NCI-H1092 (cell line): Measurements from ENCODE around the gene TCF3.
"Not testable (repeated sequence)": the region's sequence is repeated elsewhere in the genome, so short reads cannot be mapped to it uniquely, and the experiment has no call there.

Experiments
- DNase-seq: peaks from one replicate; lab custom pipeline; 2025; lab: John Stamatoyannopoulos, UW

Gene TCF3

DNA sequence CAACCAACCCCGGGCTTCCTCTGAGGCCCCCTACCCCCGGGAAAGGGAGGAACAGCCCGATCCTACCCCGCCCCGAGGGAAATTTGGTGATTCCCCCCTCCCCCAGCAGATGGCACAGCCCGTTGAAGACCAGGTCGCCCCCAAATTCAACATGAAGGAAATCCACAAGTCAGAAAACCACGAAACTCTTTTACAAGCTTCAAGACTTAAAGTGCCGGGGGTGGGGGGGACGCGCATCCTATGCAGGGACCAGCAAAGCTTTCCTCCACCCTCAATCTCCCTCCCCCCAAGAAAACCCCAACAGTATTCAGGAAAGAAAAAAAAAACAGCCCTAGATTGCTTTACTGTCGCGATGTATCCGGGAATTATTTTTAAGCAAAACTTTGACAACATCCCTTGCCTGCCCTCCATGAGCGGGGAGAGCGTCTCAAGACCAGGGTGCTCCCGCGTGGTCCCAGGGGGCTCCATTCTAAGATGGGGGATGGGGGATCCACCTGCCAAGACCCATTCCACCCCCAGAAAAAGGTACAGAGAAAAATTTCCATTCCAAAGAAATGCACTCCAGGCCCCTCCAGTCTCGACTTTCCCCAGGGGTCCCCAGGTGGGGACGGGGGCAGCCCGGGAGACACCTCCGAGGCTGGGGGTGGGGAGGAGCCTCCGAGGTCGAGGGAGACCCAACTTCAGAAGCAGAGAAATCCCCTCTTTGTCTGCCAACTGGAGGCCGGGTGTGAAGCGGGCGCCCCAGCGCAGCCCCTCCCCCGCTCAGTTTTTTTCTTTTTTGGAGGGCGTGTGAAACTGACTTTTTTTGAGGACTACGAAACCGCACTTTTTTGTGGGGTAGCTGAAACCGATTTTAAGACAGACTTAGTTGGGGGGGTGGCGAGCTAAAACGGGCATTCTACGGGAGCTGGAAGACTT is 1.5 kb downstream of the TCF3 start:
- no peak for DNase-seq

DNA sequence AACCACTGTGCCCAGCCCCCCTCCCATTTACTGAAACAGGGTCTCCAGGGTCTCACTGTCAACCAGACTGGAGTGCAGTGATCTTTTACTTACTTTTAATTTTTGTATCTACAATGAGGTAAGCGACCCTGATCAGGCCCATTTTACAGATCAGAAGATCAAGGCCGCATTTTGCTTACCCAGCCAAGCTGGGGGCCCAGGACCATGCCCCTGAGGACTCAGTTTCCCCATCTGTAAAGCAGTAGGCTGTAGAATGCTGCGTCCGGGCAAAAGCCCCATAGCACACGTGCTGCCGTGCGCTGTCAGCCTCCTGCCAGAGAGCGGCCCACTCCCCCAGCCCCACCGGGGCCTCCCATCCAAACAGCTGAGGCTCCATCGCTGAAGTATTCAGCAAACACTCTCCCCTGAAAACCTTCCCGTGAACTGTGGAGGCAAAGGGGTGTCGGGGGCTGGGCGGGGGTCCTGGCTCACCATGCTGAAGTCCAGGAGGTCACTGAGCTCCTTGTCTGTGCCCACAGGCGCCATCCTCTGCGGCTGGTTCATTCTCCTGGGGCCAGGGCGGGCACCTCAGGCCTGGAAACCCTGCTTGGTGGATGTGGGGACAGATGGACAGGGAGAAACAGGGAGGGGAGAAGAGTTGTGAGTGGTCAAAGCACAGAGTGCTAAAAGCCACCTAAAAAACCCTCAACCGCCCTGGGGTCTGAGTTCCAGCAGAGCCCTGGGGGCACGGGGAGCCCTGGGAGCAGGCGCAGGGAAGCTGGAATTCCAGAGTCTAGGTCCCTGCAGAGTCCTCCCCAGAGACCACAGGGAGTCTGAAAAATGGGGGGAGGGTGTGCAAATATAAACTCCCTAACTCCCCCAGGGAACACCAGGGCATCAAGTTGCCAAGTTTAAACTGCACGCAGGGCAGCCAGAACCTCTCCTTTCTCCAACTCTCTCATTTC is 2.4 kb downstream of the TCF3 start:
- DNase-seq = no peak

DNA sequence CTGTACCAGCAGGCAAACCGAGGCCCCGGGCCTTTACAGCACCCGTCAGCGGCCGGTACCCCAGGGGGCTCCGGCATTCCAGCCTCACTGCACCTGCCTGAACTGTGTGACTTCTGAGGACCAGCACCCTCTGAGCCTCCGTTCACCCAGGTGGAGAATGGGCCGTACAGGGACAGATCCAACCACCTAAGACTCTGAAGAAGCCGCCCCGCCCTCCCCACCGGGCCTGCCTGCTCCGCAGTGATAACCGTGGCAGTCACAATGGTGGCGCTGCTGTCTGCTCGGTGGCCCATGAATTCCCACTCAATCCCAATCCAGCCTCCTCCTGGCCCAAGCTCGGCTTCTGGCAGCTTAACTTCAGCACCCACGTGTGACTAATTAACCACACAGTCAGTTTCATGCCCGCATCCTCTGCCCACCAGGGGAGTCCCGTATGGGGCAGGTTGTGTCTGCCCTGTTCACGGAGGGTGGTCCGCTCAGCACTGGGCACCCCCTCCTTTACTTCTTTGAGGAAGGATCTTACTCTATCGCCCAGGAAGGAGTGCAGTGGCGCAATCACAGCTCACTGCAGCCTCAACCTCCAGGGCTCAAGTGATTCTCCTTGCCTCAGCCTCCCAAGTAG is 3.4 kb downstream of the TCF3 start:
- no peak for DNase-seq

DNA sequence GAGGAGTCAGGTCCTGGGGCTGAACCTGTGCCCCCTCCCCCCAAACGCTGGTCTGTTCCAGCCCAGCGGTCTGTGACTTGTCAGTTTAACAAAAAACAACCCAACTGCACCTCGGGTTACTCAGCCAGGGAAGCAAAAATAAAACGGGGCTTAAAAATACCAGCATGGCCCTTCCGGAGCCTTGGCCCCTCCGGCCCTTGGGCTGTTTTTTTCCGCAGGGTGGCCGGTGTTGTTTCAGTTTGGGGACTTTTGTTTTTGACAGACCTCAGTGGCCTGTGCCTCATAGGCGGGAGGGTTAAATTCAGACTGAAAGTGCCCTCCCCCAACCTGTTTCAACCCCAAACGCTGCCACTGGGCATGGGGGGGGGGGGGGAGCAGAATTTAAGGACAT is 4.0 kb downstream of the TCF3 start:
- no peak for DNase-seq

DNA sequence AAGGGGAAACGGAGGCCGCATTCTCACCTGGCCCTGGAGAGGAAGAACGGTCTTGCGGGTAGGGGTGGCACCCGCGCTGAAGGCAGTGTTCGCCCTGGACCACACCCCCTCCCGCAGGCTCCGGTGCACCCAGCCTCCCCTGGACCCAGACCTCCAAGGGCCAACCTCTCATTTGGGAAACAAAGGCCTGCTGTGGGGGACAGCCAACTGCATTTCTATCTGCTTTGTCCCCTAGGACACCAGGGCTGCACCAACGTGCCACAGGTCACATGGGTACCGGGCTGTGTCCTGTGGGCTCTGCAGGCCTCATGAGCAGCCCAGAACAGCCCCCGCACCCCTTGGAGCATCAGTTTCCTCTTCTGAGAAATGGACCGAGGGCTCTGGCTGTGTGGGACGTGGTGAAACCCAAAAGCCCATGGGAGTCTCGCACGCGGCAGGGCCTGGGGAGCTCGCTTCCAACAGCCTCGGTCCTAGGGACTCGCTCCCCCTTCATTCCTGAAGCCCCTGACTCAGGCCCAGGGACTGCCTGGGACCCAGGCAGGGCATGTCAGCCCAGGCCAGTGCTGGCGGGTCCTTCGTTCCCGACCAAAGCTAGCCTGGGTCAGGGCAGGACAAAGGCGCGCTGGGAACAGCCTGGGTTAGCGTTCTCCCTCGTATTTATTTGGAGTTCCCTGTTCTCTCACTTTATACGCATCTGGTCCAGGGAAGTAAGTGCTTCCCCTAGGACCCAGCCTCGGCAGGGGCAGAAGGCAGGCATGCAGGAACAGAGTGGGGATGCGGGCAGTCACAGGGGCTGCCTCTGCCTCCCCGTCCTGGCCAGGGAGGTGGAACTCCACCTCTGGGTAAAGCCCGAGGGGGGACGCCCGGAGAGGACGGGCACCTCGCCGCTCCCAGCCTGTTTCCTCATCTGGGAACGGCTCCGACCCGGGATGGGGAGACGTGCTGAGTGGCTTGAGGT is 4.6 kb downstream of the TCF3 start:
- no peak for DNase-seq

DNA sequence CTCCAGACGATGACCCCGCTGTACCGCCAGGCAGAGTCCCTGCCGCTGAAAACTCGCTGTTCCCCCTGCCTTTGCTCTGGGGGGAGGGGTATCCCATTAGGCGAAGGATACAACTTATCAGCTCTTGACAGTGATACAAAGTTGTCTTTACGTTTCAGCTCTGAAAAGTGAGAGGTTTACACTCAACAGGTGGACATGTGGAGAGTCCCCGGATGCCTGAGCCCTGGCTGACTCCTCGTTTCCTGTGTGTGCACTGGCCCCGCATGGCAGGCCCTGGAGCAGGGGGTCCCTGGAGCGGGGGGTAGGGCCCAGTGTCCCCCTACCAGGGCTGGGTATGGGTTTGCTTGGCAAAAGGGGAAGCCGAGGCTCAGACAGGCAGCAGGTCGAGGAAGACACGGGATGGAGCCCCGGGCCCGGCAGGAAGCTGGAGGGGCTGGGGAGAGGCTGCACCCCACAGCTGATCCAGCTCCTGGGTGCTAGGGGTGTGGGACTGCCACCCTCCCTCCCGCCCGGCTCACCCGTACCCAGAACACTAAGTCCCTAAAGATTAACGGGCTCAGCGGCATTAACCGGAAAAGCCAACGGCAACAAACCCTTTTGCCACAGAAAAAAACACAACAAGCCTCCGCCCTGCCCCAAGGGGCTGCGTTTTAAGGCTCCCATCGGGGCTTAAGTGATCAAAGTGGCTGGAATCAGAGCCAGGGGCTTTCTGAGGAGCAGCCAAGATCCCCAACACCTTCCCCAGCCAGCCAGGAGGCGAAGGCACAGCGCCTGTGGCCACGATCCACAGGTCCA is 5.6 kb downstream of the TCF3 start:
- no peak for DNase-seq

DNA sequence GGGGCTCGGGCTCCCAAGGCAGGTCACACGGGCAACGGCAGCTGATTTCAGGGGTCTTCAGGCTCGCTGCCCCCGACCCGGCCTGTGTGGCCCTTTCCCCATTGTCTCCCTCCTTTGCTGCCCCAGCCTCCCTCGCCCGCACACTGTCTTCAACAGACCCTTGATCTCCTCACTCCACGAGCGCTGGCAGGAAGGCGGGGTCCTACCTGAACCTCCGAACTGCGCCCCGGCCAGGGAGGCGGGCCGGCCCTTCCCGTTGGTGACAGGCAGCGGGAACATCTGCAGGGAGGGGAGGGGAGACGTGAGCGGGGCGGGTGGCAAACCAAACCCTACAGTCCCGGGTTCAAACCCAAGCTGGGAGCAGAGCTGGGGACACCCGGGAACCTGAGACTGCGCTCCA is 6.3 kb downstream of the TCF3 start:
- no peak for DNase-seq

DNA sequence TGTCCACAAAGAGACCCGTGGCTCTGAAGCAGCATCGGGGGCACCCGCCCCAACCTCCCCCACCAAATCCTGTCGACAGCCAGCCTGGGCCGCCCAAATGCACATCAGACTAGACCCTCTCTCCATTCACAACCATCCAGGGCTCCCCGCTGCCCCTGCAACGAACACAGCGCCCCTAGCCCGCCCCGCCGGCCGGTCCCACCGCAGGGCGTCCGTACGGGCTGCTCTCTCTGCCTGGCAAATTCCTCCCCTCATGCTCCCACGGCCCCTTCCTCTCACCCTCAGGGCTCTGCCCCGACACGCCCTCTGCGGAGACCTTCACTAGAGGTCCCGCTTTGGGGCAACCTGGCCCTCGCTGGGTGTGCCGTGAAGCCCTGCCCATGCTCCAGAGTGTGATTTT is 7.1 kb downstream of the TCF3 start:
- no peak for DNase-seq

DNA sequence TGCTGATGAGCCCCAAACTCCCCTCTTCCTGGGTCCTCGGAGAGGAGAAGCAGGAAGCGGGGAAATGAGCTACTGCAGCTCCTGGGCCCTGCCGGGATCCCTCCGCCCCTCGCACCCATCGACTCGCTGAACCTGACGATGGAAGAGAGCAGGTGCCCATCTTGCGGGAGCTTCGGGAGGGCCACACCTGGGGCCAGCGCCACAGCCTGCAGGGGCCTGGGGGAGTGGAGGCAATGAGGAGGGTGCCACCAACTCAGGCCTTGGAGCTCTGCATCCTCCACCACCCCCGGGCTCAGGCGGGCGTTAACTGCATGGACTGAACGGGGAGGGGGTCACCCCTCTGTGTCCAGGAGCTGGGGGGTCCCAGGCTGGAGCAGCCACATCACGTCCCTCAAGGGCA is 8.3 kb downstream of the TCF3 start:
- DNase-seq = no peak

DNA sequence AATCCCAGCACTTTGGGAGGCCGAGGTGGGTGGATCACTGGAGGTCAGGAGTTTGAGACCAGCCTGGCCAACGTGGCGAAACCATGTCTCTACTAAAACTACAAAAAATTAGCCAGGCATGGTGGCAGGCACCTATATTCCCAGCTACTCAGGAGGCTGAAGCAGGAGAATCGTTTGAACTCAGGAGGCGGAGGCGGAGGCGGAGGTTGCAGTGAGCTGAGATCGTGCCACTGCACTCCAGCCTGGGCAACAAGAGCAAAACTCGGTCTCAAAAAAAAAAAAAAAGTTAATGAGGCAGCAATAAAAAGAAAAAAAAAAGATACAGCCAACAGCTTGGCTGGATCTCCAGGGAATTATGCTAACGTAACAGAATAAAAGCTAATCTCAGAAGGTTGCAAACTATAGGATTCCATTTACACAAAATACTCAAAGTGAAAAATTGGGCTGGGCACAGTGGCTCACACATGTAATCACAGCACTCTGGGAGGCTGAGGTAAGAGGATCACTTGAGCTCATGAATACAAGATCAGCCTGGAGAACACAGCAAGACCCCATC is 11.4 kb downstream of the TCF3 start:
- DNase-seq = not testable (repeated sequence)

DNA sequence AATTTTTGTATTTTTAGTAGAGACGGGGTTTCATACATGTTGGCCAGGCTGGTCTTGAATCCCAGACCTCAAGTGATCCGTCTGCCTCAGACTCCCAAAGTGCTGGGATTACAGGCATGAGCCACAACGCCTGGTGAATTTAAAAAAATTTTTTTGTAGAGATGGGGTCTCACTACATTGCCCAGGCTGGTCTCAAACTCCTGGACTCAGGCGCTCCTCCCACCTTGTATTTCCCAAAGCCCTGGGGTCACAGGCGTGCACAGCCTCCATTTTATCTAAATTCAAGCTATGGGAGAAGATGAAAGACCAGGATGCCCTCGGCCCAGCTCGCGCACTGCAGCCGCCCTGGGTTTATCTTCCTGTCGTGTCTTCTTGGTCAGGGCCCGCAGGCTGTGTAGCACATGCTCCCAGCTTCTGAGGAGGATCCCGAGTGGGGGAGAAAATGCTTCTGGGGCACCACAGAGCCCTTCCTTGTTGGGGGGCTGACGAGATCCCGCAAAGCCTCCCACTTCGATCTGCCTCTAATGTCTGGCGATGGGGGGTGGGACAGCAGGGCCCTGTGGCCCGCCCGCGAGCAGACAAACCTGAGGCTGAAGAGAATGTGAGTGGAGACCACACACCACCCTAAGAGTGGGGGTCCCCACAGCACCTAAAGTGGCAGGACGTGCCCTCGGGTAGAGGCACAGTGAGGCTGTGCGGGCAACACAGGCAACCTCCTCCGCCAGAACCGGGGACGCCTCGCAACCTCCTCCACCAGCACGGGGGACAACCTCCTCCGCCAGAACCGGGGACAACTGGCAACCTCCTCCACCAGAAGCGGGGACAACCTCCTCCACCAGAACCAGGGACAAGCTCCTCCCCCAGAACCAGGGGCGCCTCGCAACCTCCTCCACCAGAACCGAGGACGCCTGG is 15.8 kb downstream of the TCF3 start:
- no peak for DNase-seq

DNA sequence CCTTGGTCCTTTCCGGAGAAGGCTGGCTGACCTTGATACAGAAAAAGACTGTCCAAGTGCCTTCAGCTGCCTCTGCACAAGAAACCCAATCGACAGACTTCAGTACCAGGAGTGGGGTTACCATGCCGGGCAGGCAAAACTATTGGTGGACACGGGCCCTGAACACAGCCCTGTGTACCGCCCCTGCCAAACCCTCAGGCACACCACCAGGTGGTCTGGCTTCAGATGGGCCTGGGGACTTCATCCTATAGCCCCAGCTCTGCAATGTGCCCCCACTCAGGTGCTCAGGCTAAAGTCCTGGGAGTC is 17.5 kb downstream of the TCF3 start:
- no peak for DNase-seq

DNA sequence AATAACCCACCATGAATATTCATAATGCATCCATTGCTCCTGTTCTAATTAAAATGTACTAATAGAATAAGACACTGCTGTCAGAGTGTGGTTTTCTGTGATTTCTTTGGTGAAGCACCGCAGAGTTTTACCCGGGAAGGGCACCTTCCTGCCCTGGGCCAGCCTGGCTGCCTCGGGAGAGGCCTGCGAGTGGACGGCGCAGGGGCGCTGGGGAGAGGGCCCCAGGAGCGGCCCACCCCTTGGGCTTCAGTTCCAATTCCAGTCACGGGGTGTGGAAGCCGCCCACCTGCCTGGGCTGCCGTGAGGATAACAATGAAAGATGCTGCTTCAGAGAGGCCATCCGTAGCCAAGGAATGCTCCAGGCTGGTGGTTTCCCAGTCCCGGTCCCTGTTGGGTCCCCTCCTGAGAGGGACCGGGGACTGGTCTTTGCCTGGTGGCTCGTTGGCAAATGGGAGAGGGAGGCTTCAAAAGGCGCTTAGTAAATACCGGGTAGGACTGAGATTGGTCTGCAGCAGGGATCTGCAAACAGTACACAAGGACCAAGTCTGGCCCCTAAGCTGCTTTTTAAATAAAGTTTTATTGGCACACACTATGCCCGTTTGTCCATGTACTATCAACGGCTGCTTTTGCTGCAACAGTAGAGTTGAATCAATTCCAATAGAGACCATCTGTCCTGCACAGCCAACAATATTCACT is 18.0 kb downstream of the TCF3 start:
- no peak for DNase-seq

DNA sequence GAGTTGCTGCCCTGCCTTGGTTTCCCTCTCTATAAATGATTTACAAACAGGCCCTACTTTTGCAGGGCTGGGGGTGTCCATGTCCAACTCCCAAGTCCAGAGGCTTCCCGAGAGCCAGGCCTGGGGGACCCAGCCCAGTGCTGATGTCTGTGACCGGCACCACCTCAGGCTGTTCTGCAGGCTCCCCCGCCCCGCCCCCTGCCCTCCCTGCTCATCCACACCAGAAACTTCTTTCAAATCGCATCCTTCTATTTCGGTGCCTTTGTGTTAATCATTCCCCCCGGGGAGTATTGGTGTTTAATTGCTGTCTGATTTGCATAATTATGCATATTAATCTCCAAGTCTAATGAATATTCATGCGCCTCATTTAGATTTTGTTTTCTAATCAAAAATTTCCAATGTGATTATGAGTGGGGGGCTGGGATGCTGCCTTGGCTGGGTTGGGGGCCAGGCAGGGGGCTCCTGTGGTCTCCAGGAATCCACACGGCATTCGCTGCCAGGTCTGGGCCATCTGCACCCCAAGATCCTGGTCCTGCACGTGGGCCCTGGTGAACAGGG is 19.1 kb downstream of the TCF3 start:
- no peak for DNase-seq

DNA sequence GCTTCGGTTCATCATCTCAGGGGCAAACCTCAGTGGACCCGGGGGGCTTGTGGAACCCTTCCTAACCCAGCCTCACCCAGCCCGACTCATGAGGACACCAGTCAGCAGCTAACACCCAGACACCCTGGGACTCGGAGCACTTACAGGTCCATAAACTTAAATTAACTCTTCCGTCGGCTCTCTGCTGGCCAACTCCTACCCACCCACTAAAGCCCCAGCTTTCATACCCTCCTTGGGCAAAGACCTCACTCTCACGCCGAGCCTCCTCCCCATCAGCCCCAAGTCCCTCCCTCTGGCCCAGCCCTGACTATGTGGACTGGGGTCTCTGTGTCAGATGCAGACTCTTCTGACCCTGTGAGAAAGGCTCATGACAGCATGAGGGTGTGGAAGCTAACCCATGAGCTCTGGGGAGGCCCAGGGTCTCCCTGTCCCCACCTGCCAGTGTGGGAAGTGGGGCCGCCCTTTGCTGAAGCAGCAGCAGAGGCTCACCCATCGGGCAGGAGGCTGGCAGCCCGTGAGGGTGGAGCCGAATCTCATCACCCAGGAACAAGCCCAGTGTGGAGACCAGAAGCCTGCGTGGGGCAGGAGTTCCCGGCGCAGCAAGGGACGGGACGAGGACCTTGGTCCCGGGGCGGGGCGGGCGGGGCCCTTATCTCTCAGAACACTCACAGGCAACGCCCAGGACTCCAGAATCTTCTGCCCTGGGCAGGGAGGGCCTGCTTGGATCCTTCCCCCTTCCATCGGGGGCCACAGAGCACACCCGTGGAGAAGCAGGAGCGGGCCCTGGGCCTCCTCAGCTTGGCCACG is 19.8 kb downstream of the TCF3 start:
- DNase-seq = no peak

DNA sequence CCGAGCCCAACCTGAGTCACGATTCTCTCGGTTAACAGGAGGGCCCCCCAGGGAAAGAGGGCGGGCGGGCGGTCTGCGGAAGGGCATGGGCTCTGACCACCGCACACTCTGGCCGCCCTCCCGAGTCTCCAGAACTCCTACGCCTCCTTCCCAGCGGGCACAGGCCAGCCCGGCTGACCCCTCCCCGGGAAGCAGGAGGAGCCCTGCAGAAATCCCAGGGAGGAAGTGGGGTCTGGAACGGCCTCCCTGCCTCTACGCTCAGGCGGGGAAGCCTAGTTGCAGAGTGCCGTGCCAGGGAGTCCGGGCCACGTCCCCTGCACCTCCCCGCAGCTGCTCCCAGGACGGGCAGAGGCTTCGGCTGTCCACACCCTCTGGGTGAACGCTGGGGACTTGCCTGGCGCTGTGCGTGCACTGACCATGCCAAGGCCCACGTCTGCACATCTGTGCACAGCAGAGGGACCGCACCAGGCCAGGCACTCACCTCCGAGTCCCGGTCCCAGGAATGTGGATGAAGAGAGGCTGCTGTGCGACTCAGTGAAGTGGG is 20.8 kb downstream of the TCF3 start:
- no peak for DNase-seq

DNA sequence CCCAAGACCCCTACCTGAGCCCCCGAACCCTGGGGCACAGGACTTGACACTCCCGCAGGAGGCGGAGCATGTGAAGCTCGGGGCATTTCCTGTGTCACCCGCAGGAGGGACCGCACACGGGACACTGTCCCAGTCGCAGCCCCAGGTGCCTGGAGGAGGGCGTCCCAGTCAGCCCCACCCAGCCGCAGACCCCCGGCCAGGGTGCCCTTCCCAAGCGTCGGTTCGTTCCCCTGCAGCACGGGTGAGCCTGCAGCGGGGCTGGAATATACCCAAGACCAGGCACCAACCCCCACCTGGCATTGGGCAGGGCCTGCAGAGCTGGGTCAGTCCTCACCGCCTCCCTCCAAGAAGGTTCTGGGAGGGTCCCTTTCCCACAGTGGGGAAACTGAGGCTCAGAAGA is 21.6 kb downstream of the TCF3 start:
- no peak for DNase-seq
